ENCODE measurements around the gene TMEM244. TPM values are rescaled to one million over a fixed set of nuclear protein-coding genes. Genes with fewer than 3 reads are reported as not detected.
"Not testable (repeated sequence)": the region's sequence is repeated elsewhere in the genome, so short reads cannot be mapped to it uniquely, and the experiment has no call there.

Gene TMEM244
- total RNA-seq, 1 donor from 2014 or later, result not detected

- Mint-ChIP-seq H3K4me1 (ENCODE audit: low read depth) (peaks cover 3% of the 10 kb centered on the region), H3K27me3 (ENCODE audit: low read depth) (peaks cover 12% of the 10 kb centered on the region), H3K27ac (no peak overlapping the region), H3K9me3 (no peaks in the 10 kb centered on the region), H3K4me3 (ENCODE audit: low read depth) (no peak overlapping the region), H3K36me3 (ENCODE audit: low read depth) (no peaks in the 10 kb centered on the region)
- intact Hi-C loops (cut with micrococcal nuclease), result no loop called here
- DNase-seq (ENCODE audit: low spot score), result no peak
Measured at GRCh38 chr6:129832299-129832698, 28.8 kb downstream of the TMEM244 start.

GRCh38 chr6:129828229-129828628 is 32.9 kb downstream of the TMEM244 start:
- Mint-ChIP-seq H3K27me3 (ENCODE audit: low read depth) (peaks cover 18% of the 10 kb centered on the region), H3K4me3 (ENCODE audit: low read depth) (no peak overlapping the region), H3K4me1 (ENCODE audit: low read depth) (peaks cover 2% of the 10 kb centered on the region), H3K9me3 (no peaks in the 10 kb centered on the region), H3K27ac (no peak overlapping the region), H3K36me3 (ENCODE audit: low read depth) (no peaks in the 10 kb centered on the region)
- intact Hi-C loops (cut with micrococcal nuclease), result no loop called here
- no peak for DNase-seq (ENCODE audit: low spot score)

GRCh38 chr6:129818251-129818650 is 42.9 kb downstream of the TMEM244 start:
- H3K36me3 Mint-ChIP-seq (ENCODE audit: low read depth), result no peaks in the 10 kb centered on the region
- peak overlapping the region; percentile 32 for H3K27ac Mint-ChIP-seq
- H3K9me3 Mint-ChIP-seq, result no peaks in the 10 kb centered on the region

GRCh38 chr6:129817821-129818220 is 43.3 kb downstream of the TMEM244 start:
- intact Hi-C loops (cut with micrococcal nuclease), result no loop called here
- no peak for DNase-seq (ENCODE audit: low spot score)
- no peak overlapping the region for H3K4me3 Mint-ChIP-seq (ENCODE audit: low read depth)
- no peaks in the 10 kb centered on the region for H3K9me3 Mint-ChIP-seq
- H3K27me3 Mint-ChIP-seq (ENCODE audit: low read depth), result peaks cover 18% of the 10 kb centered on the region
- H3K27ac Mint-ChIP-seq, result peak overlapping the region; percentile 32
- H3K36me3 Mint-ChIP-seq (ENCODE audit: low read depth), result no peaks in the 10 kb centered on the region
- peaks cover 15% of the 10 kb centered on the region for H3K4me1 Mint-ChIP-seq (ENCODE audit: low read depth)

More at GRCh38 chr6:129818251-129818650, 42.9 kb downstream of the TMEM244 start:
- intact Hi-C loops (cut with micrococcal nuclease), result no loop called here
- Mint-ChIP-seq H3K4me1 (ENCODE audit: low read depth) (peaks cover 15% of the 10 kb centered on the region), H3K4me3 (ENCODE audit: low read depth) (no peak overlapping the region), H3K27me3 (ENCODE audit: low read depth) (peaks cover 19% of the 10 kb centered on the region)
- no peak for DNase-seq (ENCODE audit: low spot score)

GRCh38 chr6:129817332-129817731 is 43.8 kb downstream of the TMEM244 start:
- H3K36me3 Mint-ChIP-seq (ENCODE audit: low read depth), result no peaks in the 10 kb centered on the region
- intact Hi-C loops (cut with micrococcal nuclease), result no loop called here
- DNase-seq (ENCODE audit: low spot score), result no peak
- H3K27me3 Mint-ChIP-seq (ENCODE audit: low read depth), result peaks cover 18% of the 10 kb centered on the region
- peaks cover 15% of the 10 kb centered on the region for H3K4me1 Mint-ChIP-seq (ENCODE audit: low read depth)
- no peak overlapping the region for H3K4me3 Mint-ChIP-seq (ENCODE audit: low read depth)
- H3K9me3 Mint-ChIP-seq, result no peaks in the 10 kb centered on the region
- no peak overlapping the region for H3K27ac Mint-ChIP-seq

- intact Hi-C loops (cut with micrococcal nuclease), result no loop called here
- DNase-seq (ENCODE audit: low spot score), result no peak
- H3K36me3 Mint-ChIP-seq (ENCODE audit: low read depth), result no peaks in the 10 kb centered on the region
- H3K4me3 Mint-ChIP-seq (ENCODE audit: low read depth), result no peak overlapping the region
- peaks cover 7% of the 10 kb centered on the region for H3K9me3 Mint-ChIP-seq
- H3K4me1 Mint-ChIP-seq (ENCODE audit: low read depth), result peaks cover under 1% of the 10 kb centered on the region
- no peak overlapping the region for H3K27ac Mint-ChIP-seq
- peaks cover 18% of the 10 kb centered on the region for H3K27me3 Mint-ChIP-seq (ENCODE audit: low read depth)
Measured at GRCh38 chr6:129812145-129812777, 48.9 kb downstream of the TMEM244 start.

GRCh38 chr6:129807141-129807540 is 54.0 kb downstream of the TMEM244 start:
- Mint-ChIP-seq H3K9me3 (peaks cover 13% of the 10 kb centered on the region), H3K27me3 (ENCODE audit: low read depth) (peaks cover 25% of the 10 kb centered on the region)
- H3K36me3 Mint-ChIP-seq (ENCODE audit: low read depth); intact Hi-C loops (cut with micrococcal nuclease); DNase-seq (ENCODE audit: low spot score); H3K4me3 Mint-ChIP-seq (ENCODE audit: low read depth); H3K27ac Mint-ChIP-seq; H3K4me1 Mint-ChIP-seq (ENCODE audit: low read depth): not testable (repeated sequence)

GRCh38 chr6:129802920-129803319 is 58.2 kb downstream of the TMEM244 start:
- H3K4me3 Mint-ChIP-seq (ENCODE audit: low read depth); H3K4me1 Mint-ChIP-seq (ENCODE audit: low read depth); H3K36me3 Mint-ChIP-seq (ENCODE audit: low read depth); H3K27ac Mint-ChIP-seq; intact Hi-C loops (cut with micrococcal nuclease); DNase-seq (ENCODE audit: low spot score): not testable (repeated sequence)
- peaks cover 11% of the 10 kb centered on the region for H3K9me3 Mint-ChIP-seq
- peaks cover 20% of the 10 kb centered on the region for H3K27me3 Mint-ChIP-seq (ENCODE audit: low read depth)

- peaks cover 22% of the 10 kb centered on the region for H3K27me3 Mint-ChIP-seq (ENCODE audit: low read depth)
- H3K4me1 Mint-ChIP-seq (ENCODE audit: low read depth), result no peaks in the 10 kb centered on the region
- H3K36me3 Mint-ChIP-seq (ENCODE audit: low read depth), result no peaks in the 10 kb centered on the region
- no peak overlapping the region for H3K27ac Mint-ChIP-seq
- DNase-seq (ENCODE audit: low spot score), result no peak
- intact Hi-C loops (cut with micrococcal nuclease), result no loop called here
- H3K9me3 Mint-ChIP-seq, result peaks cover 6% of the 10 kb centered on the region
- no peak overlapping the region for H3K4me3 Mint-ChIP-seq (ENCODE audit: low read depth)
Measured at GRCh38 chr6:129801909-129802308, 59.2 kb downstream of the TMEM244 start.

- H3K36me3 Mint-ChIP-seq (ENCODE audit: low read depth), result no peaks in the 10 kb centered on the region
- H3K4me3 Mint-ChIP-seq (ENCODE audit: low read depth), result no peak overlapping the region
- H3K9me3 Mint-ChIP-seq, result no peaks in the 10 kb centered on the region
- H3K27ac Mint-ChIP-seq, result no peak overlapping the region
- peaks cover 22% of the 10 kb centered on the region for H3K27me3 Mint-ChIP-seq (ENCODE audit: low read depth)
- peaks cover 7% of the 10 kb centered on the region for H3K4me1 Mint-ChIP-seq (ENCODE audit: low read depth)
- no peak for DNase-seq (ENCODE audit: low spot score)
- intact Hi-C loops (cut with micrococcal nuclease), result no loop called here
Measured at GRCh38 chr6:129795261-129795660, 65.9 kb downstream of the TMEM244 start.

GRCh38 chr6:129793447-129793846 is 67.7 kb downstream of the TMEM244 start:
- intact Hi-C loops (cut with micrococcal nuclease), result no loop called here

GRCh38 chr6:129792049-129792448 is 69.1 kb downstream of the TMEM244 start:
- no peak for DNase-seq (ENCODE audit: low spot score)
- no peak overlapping the region for H3K27ac Mint-ChIP-seq
- H3K4me3 Mint-ChIP-seq (ENCODE audit: low read depth), result no peak overlapping the region
- H3K9me3 Mint-ChIP-seq, result no peaks in the 10 kb centered on the region
- H3K27me3 Mint-ChIP-seq (ENCODE audit: low read depth), result peaks cover 32% of the 10 kb centered on the region
- peaks cover 9% of the 10 kb centered on the region for H3K4me1 Mint-ChIP-seq (ENCODE audit: low read depth)
- intact Hi-C loops (cut with micrococcal nuclease), result no loop called here
- no peaks in the 10 kb centered on the region for H3K36me3 Mint-ChIP-seq (ENCODE audit: low read depth)

More at GRCh38 chr6:129793447-129793846, 67.7 kb downstream of the TMEM244 start:
- Mint-ChIP-seq H3K36me3 (ENCODE audit: low read depth) (no peaks in the 10 kb centered on the region), H3K27me3 (ENCODE audit: low read depth) (peaks cover 30% of the 10 kb centered on the region), H3K4me3 (ENCODE audit: low read depth) (no peak overlapping the region), H3K4me1 (ENCODE audit: low read depth) (peaks cover 9% of the 10 kb centered on the region), H3K27ac (no peak overlapping the region), H3K9me3 (no peaks in the 10 kb centered on the region)
- DNase-seq (ENCODE audit: low spot score), result no peak

- no peak overlapping the region for H3K4me3 Mint-ChIP-seq (ENCODE audit: low read depth)
- peaks cover 9% of the 10 kb centered on the region for H3K4me1 Mint-ChIP-seq (ENCODE audit: low read depth)
- H3K36me3 Mint-ChIP-seq (ENCODE audit: low read depth), result no peaks in the 10 kb centered on the region
- DNase-seq (ENCODE audit: low spot score), result no peak
- no peak overlapping the region for H3K27ac Mint-ChIP-seq
- H3K9me3 Mint-ChIP-seq, result no peaks in the 10 kb centered on the region
- intact Hi-C loops (cut with micrococcal nuclease), result no loop called here
- peaks cover 30% of the 10 kb centered on the region for H3K27me3 Mint-ChIP-seq (ENCODE audit: low read depth)
Measured at GRCh38 chr6:129790785-129791184, 70.3 kb downstream of the TMEM244 start.

All from activated T-helper 2 cell treated with anti-CD3 and anti-CD28 coated beads, Interferon-gamma antibody, Interleukin-2, Interleukin-4, amounts not matched to agents 10 μg/mL and 5 μg/mL and 100 μg/mL, durations not matched to agents 14 hours and 24 hours and 36 hours (primary cell).